Mesothelial cell of epicardium (in vitro differentiated cells): ENCODE results near the gene KAT5. TPM values are rescaled to one million over a fixed set of nuclear protein-coding genes. Genes with fewer than 3 reads are reported as not detected.

Experiments
- DNase-seq, 2 experiments: peaks; one replicate each; pipeline ENCODE4 v3.0.0; 2021; ENCODE audit warnings: low spot score in 2 of 2; ENCODE audit not compliant: unreplicated experiment in 2 of 2
- H3K27ac Mint-ChIP-seq: 2 replicates; pipeline ENCODE4 v1.8.0; 2021; ENCODE audit warnings: mixed read lengths
- H3K27me3 Mint-ChIP-seq: 2 replicates; pipeline ENCODE4 v1.8.0; 2021; ENCODE audit warnings: low read depth, mixed read lengths
- H3K36me3 Mint-ChIP-seq: 2 replicates; pipeline ENCODE4 v1.8.0; 2021; ENCODE audit warnings: mixed read lengths
- H3K4me1 Mint-ChIP-seq: 2 replicates; pipeline ENCODE4 v1.8.0; 2021; ENCODE audit warnings: mixed read lengths
- H3K4me3 Mint-ChIP-seq: 2 replicates; pipeline ENCODE4 v1.8.0; 2021; ENCODE audit warnings: mild to moderate bottlenecking, moderate library complexity, mixed read lengths
- H3K9me3 Mint-ChIP-seq: 2 replicates; pipeline ENCODE4 v1.8.0; 2021; ENCODE audit warnings: mixed read lengths
- total RNA-seq: library from RNA; stranded (reverse); gene quantifications from 3 replicates; pipeline ENCODE4 v1.2.1, GENCODE V29; 2021
- TF ChIP-seq, protein P1 (sequence below): fragments of 200-600 bp; sonication (generic); IDR thresholded peaks from one replicate; pipeline ENCODE4 v1.5.0; 2021; ENCODE audit warnings: antibody characterized with exemption; ENCODE audit not compliant: unreplicated experiment

The KAT5 gene
- total RNA-seq, 1 donor from 2014 or later = 77.8 TPM

DNA sequence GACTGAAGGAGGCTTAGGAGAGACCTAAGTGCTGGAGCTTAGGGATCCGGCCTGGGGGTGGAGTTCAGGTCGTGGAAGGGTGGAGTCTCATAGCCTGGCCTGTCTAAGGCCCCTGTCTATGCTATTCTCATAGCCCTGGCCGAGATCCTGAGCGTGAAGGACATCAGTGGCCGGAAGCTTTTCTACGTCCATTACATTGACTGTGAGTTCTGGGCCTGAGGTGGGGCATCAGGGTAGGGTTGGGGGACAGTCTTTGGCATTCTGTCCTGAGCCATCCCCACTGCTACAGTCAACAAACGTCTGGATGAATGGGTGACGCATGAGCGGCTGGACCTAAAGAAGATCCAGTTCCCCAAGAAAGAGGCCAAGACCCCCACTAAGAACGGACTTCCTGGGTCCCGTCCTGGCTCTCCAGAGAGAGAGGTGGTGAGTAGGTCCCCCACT is 603 bp downstream of the KAT5 start:
- Mint-ChIP-seq H3K4me1 (peaks cover 12% of the 10 kb centered on the region), H3K9me3 (no peaks in the 10 kb centered on the region), H3K4me3 (peak overlapping the region; percentile 92), H3K36me3 (peaks cover 28% of the 10 kb centered on the region), H3K27ac (peak overlapping the region; percentile 99), H3K27me3 (no peaks in the 10 kb centered on the region)
- TF ChIP-seq, protein P1, sequence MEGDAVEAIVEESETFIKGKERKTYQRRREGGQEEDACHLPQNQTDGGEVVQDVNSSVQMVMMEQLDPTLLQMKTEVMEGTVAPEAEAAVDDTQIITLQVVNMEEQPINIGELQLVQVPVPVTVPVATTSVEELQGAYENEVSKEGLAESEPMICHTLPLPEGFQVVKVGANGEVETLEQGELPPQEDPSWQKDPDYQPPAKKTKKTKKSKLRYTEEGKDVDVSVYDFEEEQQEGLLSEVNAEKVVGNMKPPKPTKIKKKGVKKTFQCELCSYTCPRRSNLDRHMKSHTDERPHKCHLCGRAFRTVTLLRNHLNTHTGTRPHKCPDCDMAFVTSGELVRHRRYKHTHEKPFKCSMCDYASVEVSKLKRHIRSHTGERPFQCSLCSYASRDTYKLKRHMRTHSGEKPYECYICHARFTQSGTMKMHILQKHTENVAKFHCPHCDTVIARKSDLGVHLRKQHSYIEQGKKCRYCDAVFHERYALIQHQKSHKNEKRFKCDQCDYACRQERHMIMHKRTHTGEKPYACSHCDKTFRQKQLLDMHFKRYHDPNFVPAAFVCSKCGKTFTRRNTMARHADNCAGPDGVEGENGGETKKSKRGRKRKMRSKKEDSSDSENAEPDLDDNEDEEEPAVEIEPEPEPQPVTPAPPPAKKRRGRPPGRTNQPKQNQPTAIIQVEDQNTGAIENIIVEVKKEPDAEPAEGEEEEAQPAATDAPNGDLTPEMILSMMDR = no peak
- DNase-seq = no peak

DNA sequence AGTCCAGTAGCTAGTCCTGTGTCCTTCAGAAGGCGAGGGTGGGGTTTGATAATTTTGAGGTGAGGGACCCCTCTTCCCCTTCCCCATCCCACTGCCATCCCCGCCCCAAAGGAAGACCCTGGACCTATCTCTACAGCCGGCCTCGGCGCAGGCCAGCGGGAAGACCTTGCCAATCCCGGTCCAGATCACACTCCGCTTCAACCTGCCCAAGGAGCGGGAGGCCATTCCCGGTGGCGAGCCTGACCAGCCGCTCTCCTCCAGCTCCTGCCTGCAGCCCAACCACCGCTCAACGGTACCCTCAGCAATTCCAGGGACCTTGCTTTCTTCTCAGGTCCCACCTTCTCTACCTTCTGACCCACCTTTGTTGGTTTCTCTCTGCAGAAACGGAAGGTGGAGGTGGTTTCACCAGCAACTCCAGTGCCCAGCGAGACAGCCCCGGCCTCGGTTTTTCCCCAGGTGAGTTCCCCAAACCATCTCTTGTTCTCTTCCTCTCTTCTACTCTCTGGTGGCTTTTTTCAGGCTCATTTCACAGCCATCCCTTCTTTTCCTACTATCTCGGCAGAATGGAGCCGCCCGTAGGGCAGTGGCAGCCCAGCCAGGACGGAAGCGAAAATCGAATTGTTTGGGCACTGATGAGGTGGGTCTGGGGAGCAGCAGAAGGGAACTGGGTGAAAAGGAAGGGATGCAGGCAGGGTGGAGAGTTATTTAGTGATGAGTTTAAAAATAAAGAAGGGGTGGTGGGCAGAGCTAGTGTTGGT is 1.3 kb downstream of the KAT5 start:
- Mint-ChIP-seq H3K4me3 (peak overlapping the region; percentile 92), H3K27me3 (no peaks in the 10 kb centered on the region), H3K9me3 (no peaks in the 10 kb centered on the region), H3K27ac (peak overlapping the region; percentile 39), H3K36me3 (peaks cover 28% of the 10 kb centered on the region), H3K4me1 (peaks cover 12% of the 10 kb centered on the region)
- no peak for DNase-seq
- TF ChIP-seq, protein P1 = no peak

DNA sequence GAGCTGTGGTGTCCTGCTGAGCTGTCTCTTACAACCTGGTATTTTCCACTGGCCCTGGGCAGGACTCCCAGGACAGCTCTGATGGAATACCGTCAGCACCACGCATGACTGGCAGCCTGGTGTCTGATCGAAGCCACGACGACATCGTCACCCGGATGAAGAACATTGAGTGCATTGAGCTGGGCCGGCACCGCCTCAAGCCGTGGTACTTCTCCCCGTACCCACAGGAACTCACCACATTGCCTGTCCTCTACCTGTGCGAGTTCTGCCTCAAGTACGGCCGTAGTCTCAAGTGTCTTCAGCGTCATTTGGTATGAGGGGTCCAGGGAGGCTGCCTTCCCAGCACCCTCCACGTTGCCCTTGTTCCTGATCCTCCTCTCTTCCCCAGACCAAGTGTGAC is 2.4 kb downstream of the KAT5 start:
- no peaks in the 10 kb centered on the region for H3K27me3 Mint-ChIP-seq
- no peak for DNase-seq
- H3K4me1 Mint-ChIP-seq = peaks cover 19% of the 10 kb centered on the region
- no peaks in the 10 kb centered on the region for H3K9me3 Mint-ChIP-seq
- H3K4me3 Mint-ChIP-seq = peak overlapping the region; percentile 10
- H3K27ac Mint-ChIP-seq = no peak overlapping the region
- TF ChIP-seq, protein P1 = no peak
- peaks cover 28% of the 10 kb centered on the region for H3K36me3 Mint-ChIP-seq

DNA sequence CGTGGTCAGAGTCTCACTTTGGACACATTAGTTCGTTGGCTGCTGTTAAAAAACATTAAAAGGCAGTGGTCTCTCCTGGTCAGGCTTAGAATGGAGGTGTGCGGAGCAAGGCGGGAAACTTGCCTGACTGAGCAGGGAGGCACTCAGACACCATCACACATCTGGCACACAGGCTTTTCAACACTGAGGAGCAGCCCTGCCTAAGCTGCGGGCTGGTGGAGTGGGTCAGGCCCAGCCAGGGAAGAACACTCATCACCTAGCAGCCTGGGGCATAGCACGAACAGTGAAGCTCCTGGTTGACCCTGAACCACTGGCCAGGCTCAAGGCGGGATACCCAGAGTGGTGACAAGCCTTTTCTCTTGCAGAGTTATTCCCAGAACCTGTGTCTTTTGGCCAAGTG is 4.2 kb downstream of the KAT5 start:
- no peak overlapping the region for H3K4me3 Mint-ChIP-seq
- no peak overlapping the region for H3K27ac Mint-ChIP-seq
- H3K27me3 Mint-ChIP-seq = no peaks in the 10 kb centered on the region
- H3K36me3 Mint-ChIP-seq = peaks cover 28% of the 10 kb centered on the region
- H3K9me3 Mint-ChIP-seq = no peaks in the 10 kb centered on the region
- DNase-seq = no peak
- H3K4me1 Mint-ChIP-seq = peaks cover 27% of the 10 kb centered on the region
- TF ChIP-seq, protein P1 = no peak

DNA sequence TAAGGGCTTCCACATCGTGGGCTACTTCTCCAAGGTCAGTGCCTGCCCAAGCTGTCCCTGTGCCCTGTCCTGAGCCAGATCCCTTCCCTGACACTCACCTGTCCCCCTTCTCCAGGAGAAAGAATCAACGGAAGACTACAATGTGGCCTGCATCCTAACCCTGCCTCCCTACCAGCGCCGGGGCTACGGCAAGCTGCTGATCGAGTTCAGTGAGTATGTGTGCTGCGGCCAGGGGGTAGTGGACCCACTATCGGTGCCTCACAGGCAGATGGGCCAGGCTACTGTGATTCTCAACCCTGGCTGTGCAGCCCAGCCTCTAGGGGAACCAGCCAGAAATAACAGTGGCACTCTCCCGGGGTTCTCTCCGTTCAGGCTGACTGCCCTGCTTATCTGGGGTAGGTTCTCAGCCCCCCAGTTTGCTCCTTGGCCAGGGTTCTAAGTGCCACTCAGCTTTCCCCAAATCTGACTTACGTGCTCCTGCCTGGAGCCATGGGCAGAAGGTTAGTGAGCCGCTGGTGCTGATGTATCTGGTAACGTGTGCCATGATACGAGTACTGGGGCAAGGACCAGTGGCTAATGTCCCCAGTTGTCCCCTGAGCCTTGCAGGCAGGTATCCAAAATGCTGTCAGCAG is 4.8 kb downstream of the KAT5 start:
- no peaks in the 10 kb centered on the region for H3K27me3 Mint-ChIP-seq
- H3K4me1 Mint-ChIP-seq = peaks cover 24% of the 10 kb centered on the region
- DNase-seq = no peak
- no peaks in the 10 kb centered on the region for H3K9me3 Mint-ChIP-seq
- no peak overlapping the region for H3K27ac Mint-ChIP-seq
- TF ChIP-seq, protein P1 = no peak
- no peak overlapping the region for H3K4me3 Mint-ChIP-seq
- H3K36me3 Mint-ChIP-seq = peaks cover 28% of the 10 kb centered on the region
